Neural crest cell (in vitro differentiated cells): ENCODE measurements around the gene CLEC4E. TPM values are rescaled to one million over a fixed set of nuclear protein-coding genes. Genes with fewer than 3 reads are reported as not detected.

Experiments used
- DNase-seq: peaks from one replicate; pipeline ENCODE4 v3.0.0; 2021; ENCODE audit warnings: low read depth, mixed read lengths, low spot score
- H3K27ac Mint-ChIP-seq: one replicate; pipeline ENCODE4 v1.8.0; 2021; ENCODE audit warnings: mild to moderate bottlenecking, mixed read lengths; ENCODE audit not compliant: unreplicated experiment
- H3K27me3 Mint-ChIP-seq: 2 replicates; pipeline ENCODE4 v1.8.0; 2021; ENCODE audit warnings: low read depth, mild to moderate bottlenecking, mixed read lengths
- H3K36me3 Mint-ChIP-seq: 2 replicates; pipeline ENCODE4 v1.8.0; 2021; ENCODE audit warnings: low read depth, mild to moderate bottlenecking, mixed read lengths
- H3K4me1 Mint-ChIP-seq: 2 replicates; pipeline ENCODE4 v1.8.0; 2021; ENCODE audit warnings: mixed read lengths
- H3K4me3 Mint-ChIP-seq: one replicate; pipeline ENCODE4 v1.8.0; 2021; ENCODE audit warnings: mild to moderate bottlenecking, mixed read lengths
- H3K9me3 Mint-ChIP-seq: 2 replicates; pipeline ENCODE4 v1.8.0; 2021; ENCODE audit warnings: mixed read lengths
- total RNA-seq: library from RNA; stranded (reverse); gene quantifications from 2 replicates; pipeline ENCODE4 v1.2.1, GENCODE V29; 2021
- TF ChIP-seq, protein P1 (sequence below): fragments of 200-600 bp; sonication (generic); conservative IDR thresholded peaks from 2 replicates; pipeline ENCODE4 v1.5.0; 2021; ENCODE audit warnings: antibody characterized with exemption, mild to moderate bottlenecking

Gene CLEC4E
- total RNA-seq, 1 donor from 2014 or later = not detected

DNA sequence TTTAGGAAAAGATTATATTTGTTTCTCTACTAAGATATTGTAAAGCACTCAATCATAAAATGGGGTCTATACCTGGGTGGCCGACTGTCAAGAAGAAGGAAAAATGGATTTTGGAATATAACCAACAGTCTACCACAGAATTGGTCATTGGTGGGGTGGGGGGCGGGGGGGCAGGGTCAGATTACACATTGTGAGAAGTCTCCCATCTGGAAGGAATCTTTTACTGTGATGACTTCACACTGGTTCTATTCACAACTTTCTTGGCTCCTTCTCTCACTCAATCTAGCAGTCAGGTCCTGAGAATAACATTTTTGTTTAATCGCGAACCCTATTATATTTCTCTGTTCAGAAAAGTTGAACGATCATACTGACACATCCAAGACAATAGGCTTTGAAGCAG, 8.7 kb upstream of the CLEC4E start:
- peaks cover 7% of the 10 kb centered on the region for H3K27me3 Mint-ChIP-seq
- no peaks in the 10 kb centered on the region for H3K4me1 Mint-ChIP-seq

DNA sequence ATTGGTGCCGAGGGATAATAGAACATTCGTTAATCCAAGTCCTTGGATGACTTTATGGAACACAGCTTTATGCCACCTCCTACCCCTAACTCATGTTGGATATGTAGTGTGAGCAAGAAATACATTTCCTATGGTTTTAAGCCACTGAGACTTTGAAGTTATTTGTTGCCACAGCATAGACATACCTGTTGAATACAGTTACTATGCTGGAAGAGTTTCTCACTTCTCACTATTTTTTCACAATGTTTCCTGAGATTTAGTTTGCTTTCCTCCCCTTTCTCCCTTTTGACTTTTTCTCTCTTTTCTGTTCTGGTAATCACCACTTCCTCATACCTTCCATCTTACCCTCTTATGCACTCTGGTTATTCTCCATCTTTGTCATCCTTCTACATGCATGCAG, 7.5 kb upstream of the CLEC4E start:
- no peak for DNase-seq
- Mint-ChIP-seq H3K36me3 (no peaks in the 10 kb centered on the region), H3K9me3 (no peaks in the 10 kb centered on the region), H3K4me1 (no peaks in the 10 kb centered on the region), H3K4me3 (no peak overlapping the region), H3K27ac (no peak overlapping the region), H3K27me3 (peaks cover 7% of the 10 kb centered on the region)
- TF ChIP-seq, protein P1, sequence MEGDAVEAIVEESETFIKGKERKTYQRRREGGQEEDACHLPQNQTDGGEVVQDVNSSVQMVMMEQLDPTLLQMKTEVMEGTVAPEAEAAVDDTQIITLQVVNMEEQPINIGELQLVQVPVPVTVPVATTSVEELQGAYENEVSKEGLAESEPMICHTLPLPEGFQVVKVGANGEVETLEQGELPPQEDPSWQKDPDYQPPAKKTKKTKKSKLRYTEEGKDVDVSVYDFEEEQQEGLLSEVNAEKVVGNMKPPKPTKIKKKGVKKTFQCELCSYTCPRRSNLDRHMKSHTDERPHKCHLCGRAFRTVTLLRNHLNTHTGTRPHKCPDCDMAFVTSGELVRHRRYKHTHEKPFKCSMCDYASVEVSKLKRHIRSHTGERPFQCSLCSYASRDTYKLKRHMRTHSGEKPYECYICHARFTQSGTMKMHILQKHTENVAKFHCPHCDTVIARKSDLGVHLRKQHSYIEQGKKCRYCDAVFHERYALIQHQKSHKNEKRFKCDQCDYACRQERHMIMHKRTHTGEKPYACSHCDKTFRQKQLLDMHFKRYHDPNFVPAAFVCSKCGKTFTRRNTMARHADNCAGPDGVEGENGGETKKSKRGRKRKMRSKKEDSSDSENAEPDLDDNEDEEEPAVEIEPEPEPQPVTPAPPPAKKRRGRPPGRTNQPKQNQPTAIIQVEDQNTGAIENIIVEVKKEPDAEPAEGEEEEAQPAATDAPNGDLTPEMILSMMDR = no peak

More for the DNA sequence above, 8.7 kb upstream of the CLEC4E start:
- Mint-ChIP-seq H3K9me3 (no peaks in the 10 kb centered on the region), H3K4me3 (no peak overlapping the region), H3K36me3 (no peaks in the 10 kb centered on the region), H3K27ac (no peak overlapping the region)
- DNase-seq = no peak
- TF ChIP-seq, protein P1 = no peak

DNA sequence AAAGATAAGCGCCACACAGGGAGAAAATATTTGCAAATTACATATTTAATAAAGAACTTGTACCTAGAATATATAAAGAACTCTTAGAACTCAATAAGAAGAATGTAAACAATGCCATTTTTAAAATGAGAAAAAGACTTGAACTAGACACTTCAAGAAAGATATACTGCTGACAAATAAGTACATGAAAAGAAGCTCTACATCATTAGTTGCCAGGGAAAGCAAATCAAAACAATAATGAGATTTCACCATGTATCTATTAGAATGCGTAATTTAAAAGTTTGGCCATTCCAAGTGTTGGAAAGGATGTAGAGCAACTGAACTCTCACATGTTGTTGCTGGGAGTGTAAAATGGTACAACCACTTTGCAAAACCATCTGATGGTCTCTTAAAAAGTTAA, 6.9 kb upstream of the CLEC4E start:
- no peak for DNase-seq
- H3K27ac Mint-ChIP-seq = no peak overlapping the region
- H3K36me3 Mint-ChIP-seq = no peaks in the 10 kb centered on the region
- no peaks in the 10 kb centered on the region for H3K9me3 Mint-ChIP-seq
- no peaks in the 10 kb centered on the region for H3K4me1 Mint-ChIP-seq
- peaks cover 7% of the 10 kb centered on the region for H3K27me3 Mint-ChIP-seq
- TF ChIP-seq, protein P1 = no peak
- H3K4me3 Mint-ChIP-seq = no peak overlapping the region

DNA sequence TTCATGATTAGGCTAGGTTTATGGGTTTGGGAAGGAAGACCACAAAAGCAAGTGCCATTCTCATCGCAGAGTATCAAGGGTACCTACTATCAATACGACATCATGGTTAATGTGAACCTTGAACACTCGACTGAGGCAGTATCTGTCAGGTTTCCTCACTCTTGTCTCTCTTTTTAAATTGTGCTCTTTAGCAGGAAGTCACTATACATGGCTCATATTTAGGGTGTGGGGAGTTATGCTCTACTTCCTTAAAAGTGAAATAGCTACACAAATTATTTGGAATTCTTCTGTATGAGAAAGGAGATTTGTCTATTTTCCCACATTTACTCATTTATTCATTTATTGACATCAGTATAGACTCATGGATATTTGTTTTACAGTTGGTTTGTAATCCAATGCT, 5.9 kb upstream of the CLEC4E start:
- H3K4me1 Mint-ChIP-seq = no peaks in the 10 kb centered on the region
- no peak overlapping the region for H3K4me3 Mint-ChIP-seq
- DNase-seq = no peak
- no peaks in the 10 kb centered on the region for H3K9me3 Mint-ChIP-seq
- no peak overlapping the region for H3K27ac Mint-ChIP-seq
- TF ChIP-seq, protein P1 = no peak
- peaks cover 11% of the 10 kb centered on the region for H3K27me3 Mint-ChIP-seq
- H3K36me3 Mint-ChIP-seq = no peaks in the 10 kb centered on the region

DNA sequence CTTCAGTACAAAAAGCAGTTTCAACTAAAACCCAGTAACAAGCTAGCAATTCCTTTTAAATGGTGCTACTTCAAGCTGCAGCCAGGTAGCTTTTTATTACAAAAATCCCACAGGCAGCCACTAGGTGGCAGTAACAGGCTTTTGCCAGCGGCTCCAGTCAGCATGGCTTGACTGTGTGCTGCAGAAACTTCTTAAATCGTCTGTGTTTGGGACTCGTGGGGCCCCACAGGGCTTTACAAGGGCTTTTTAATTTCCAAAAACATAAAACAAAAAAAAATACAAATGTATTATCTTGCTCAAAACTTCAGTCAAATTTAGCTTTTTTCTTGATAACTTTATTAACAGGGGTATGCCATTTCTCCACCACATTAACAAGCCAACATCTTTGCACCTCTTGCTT, 3.6 kb upstream of the CLEC4E start:
- Mint-ChIP-seq H3K4me1 (no peaks in the 10 kb centered on the region), H3K4me3 (no peak overlapping the region), H3K36me3 (no peaks in the 10 kb centered on the region), H3K27ac (no peak overlapping the region), H3K9me3 (no peaks in the 10 kb centered on the region), H3K27me3 (peaks cover 27% of the 10 kb centered on the region)
- DNase-seq = peak; percentile 77
- TF ChIP-seq, protein P1 = peak; percentile 100

DNA sequence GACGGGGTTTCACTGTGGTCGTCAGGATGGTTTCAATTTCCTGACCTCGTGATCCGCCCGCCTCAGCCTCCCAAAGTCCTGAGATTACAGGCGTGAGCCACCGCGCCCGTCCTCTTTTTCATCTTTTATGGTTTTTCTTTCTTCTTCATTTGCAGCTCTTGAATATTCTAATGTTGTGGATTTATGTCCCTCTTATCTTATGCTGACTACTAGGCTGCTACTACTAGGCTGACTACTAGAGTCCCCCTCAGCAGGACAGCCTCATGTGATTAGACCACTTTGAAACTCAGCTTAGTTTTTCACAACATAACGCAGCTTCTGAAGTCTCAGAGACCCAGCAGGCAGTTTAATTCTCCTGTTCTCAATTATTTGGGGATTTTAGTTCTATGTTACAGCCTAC, 857 bp upstream of the CLEC4E start:
- no peak for DNase-seq
- Mint-ChIP-seq H3K4me1 (no peaks in the 10 kb centered on the region), H3K36me3 (no peaks in the 10 kb centered on the region)

More for the DNA sequence above, 857 bp upstream of the CLEC4E start:
- Mint-ChIP-seq H3K9me3 (no peaks in the 10 kb centered on the region), H3K27me3 (peaks cover 22% of the 10 kb centered on the region), H3K4me3 (no peak overlapping the region), H3K27ac (no peak overlapping the region)
- TF ChIP-seq, protein P1 = no peak
